HG02571 (cell line): ENCODE data around the gene ERFL.
"Not testable (repeated sequence)": the region's sequence is repeated elsewhere in the genome, so short reads cannot be mapped to it uniquely, and the experiment has no call there.

ENCODE experiments used
- ATAC-seq: cut with Tn5 transposase; IDR thresholded peaks from one replicate; pipeline ENCODE4 v1.9.1; 2021; ENCODE audit warnings: mild to moderate bottlenecking, moderate library complexity; ENCODE audit not compliant: unreplicated experiment

Gene ERFL

GRCh38 chr19:41944336-41944735 lies 16.1 kb upstream of the ERFL start:
- no peak for ATAC-seq

DNA sequence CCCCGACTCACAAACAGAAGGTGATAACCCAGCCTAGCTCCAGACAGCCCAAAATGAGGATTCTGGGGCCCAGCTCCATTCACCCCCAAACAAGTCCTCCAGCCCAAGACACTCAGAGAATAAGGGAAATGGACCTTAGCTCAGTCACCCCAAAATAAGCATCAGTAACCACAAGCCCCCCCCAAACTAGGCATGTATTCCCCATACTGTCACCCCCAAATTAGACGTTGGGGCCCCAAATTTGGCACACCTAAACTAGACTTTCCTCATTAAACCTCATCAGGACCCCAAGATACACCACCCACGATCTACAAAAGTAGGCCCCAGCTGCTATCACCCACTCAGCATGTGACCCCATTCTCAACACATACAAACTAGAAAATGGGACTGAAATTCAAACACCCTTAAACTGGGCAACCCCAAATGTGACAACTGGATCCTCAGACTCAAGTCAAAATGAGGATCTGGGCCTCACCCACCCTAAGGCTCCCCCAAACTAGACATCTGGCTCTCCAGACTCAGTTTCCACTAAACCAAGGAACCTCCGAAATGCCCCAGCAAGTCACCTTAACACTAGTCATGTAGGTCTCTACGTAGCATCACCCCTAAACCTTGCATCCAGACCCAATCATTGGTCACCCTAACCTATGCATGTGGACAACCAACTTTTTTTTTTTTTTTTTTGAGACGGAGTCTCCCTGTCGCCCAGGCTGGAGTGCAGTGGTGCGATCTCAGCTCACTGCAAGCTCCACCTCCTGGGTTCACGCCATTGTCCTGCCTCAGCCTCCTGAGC lies 13.4 kb upstream of the ERFL start:
- no peak for ATAC-seq

DNA sequence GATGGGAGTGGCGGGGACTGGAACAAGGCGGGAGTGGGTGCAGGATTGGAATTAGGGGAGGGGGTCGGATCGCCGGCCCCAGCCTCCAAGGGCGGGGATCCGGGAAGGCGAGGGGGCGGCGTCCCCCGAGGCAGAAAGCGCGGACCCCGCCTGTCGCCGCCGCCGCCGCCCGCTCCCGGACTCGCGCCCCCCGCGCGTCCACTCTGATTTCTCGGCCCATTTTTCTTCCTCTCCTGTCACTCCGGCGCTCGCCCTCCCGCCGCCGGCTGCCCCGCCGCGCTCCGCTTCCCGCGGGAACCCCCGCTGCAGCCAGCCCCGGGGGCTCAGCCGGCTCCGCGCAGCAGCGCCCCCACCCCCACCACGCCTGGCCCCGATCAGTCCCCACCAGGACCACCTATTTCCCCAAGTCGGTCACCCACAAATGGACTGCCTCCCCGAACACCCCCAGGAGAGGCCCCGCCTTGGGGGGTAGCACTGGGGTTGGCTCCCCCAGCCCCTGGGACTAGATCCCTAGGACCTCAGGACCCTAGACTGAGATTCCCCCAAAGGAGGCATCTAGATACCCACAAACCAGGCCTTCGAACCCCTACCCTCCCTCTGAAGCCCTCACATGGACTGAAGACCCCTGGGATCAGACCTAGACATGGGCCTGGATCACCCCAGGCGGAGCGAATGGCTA lies 12.6 kb upstream of the ERFL start:
- ATAC-seq: no peak

GRCh38 chr19:41939861-41940730 lies 11.8 kb upstream of the ERFL start:
- ATAC-seq: no peak

DNA sequence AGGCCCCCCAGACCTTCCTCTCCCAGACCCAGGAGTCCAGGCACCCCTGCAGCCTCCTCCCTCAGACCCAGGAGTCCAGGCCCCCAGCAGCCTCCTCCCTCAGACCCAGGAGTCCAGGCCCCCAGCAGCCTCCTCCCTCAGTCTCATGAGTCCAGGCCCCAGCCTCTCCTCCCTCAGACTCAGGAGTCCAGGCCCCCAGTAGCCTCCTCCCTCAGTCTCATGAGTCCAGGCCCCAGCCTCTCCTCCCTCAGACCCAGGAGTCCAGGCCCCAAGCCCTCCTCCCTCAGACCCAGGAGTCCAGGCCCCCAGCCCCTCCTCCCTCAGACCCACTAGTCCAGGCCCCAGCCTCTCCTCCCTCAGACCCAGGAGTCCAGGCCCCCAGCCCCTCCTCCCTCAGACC lies 11.0 kb upstream of the ERFL start:
- ATAC-seq: not testable (repeated sequence)

DNA sequence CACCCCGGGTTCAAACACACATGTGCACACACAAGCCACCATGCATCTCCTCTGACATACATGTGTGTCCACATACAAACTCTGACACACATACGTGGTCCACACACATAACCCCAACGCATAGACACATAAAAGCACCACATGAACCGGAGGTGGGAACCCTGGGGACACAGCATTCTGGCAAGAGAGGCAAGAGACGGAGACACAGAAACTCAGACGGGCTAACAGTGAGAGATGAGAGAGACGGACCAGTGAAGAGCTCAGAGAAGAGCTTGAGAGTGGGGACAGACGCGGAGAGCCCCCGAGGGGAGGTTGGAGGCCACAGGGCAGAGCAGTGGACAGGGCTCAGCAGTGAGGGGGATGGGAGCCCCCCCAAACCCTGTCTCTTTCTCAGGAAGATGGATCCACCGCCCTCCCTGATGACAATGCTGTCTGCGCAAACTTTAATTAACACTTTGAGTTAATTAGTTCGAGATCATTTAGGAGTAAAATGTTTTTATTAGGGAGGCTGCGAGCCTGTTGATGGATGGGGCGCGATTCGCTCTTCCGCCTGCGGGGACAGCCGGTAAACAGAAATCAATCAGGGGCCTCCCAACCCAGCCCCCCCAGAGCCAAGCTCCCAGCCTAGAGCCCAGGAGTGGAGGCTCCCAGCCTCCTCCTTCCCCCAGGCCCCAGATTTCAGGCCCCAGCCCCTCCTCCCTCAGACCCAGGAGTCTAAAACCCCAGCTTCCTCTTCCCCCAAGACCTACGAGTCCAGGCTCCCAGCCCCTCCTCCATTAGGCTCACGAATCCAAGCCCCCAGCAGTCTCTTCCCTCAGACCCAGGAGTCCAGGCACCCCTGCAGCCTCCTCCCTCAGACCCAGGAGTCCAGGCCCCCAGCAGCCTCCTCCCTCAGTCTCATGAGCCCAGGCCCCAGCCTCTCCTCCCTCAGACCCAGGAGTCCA lies 9.5 kb upstream of the ERFL start:
- ATAC-seq: no peak

GRCh38 chr19:41936961-41937360 lies 8.7 kb upstream of the ERFL start:
- ATAC-seq: no peak

DNA sequence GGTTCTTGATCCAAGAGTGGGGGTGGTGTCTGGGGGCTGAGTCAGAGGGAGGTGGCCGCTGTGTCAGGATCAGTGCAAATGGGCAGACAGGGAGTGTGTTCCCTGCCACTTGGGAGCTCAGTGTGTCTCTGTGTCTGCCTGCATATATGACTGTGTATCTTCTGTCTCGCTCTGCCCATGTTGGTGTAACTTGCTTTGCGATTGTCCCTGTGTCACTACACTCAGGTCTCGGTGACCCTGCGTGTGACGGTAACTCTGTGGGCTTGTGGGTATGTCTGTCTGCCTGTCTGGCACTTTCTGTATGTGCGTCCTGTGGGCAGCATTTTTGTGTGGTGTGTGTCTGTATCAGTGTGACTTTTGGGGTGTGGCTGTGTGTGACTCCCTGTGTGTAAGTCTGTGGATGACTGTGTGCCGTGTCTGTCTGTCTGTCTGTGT lies 8.2 kb upstream of the ERFL start:
- ATAC-seq: no peak

DNA sequence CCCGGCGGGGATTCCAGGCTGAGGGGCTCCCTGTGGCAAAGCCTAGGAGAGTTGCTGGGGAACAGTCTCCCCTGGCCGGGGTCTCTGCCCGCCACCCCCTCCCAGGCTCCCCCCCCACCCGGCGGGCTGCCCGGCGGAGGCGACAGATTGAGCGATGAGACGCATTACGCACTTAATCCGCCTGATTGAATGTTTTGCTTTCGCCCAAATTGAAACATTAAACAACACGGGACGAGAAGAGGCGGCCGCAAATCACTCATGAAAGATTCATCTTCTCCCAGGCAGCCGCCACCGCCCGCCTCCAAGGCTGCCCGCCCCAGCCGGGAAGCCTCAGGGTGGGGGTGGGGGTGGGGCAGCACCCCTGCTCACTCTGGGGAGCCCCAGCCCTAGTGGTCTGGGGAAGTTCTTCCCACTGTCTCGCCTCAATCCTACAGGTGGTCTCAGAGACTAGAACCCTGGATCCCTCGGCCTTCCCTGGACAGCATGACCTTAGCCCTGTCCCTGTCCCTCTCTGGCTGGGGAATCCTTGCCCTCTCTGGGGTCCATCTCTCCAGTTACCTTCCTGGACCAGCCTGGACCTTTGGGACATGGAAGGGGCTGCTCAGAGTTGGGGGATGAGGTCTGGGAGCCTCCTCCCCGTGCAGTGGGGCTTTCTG lies 7.6 kb upstream of the ERFL start:
- no peak for ATAC-seq

GRCh38 chr19:41934849-41935374 lies 6.7 kb upstream of the ERFL start:
- no peak for ATAC-seq

GRCh38 chr19:41933693-41934426 lies 5.6 kb upstream of the ERFL start:
- ATAC-seq: no peak

DNA sequence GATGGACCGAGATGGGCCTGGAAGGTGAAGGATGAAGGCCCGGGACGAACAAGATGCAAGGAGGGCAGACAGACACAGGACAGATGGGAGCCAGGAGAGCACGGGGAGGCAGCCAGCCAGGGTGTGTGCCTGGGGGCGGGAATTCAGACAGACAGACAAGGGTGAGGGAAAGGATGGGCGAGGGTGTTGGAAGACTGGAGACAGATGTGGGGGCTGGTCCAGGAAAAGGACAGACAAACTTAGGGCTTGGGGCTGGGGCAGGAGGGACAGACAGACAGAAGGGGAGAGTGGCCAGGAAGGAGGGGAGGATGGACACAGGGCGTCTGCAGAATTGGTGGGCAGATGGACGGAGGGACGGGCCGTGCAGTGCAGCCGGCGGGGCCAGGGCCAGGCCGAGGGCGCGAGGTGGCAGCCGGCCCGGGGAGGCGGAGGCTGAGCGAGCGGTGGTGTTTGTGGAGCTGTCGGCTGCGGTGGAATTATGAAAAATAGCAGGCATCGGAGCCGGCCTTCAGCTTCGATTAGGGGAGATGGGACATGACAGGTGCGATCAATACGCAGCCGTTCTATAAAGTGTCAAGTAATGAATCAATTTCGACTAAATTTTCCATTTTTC lies 4.6 kb upstream of the ERFL start:
- no peak for ATAC-seq

DNA sequence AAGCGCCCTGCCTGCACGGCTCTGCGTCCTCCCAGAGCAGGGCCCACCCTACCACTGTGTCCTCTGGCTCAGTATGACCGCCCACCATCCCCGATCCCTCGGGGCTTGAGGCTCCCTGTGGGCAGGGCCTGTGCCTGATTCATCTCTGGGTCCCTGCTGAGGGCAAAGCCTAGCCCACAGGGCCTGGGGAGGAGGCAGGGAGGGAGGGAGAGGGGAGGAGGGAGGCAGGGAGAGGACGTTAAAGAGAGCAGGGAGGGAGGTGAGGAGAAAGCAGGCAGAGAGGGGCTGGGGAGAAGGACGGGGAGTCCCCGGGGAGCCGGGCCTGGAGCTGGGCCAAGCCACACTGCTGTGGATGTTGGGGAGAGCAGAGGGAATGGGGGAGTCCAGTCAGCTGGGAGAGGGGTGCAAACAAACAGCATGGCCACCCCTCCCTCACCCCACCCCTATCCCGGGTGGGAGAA lies 4.0 kb upstream of the ERFL start:
- ATAC-seq: no peak

DNA sequence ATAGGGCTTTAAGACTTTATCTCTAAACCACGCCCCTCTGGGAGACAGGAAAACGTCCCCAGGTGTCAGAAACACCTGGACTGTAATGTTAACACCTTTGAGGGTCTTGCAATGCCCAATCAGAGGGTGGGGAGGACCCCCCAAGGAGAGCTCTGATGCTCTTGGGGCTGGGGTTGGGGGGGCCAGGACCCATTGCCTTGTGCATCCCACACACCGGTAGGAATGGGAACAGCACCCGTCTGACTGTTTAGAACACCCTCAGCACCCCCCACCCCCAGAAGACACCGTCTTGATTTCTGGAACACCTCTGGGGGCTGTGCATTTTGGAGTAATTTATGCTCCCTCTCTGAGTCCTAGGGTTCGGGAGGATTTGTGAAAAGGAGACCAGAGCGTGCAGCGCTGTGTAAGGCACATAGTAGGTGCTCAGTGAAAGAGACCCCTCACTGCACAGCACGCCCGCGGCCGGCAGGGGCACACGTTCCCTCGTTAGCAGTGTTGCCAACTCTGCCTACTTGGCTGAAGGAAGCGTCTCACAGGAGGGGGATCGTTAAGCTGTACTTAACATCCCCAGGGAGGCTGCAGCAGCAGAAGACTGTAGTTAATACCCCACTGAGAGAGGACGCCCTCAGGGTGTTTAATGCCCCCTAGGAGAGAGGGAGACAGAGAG lies 2.8 kb upstream of the ERFL start:
- ATAC-seq: no peak

DNA sequence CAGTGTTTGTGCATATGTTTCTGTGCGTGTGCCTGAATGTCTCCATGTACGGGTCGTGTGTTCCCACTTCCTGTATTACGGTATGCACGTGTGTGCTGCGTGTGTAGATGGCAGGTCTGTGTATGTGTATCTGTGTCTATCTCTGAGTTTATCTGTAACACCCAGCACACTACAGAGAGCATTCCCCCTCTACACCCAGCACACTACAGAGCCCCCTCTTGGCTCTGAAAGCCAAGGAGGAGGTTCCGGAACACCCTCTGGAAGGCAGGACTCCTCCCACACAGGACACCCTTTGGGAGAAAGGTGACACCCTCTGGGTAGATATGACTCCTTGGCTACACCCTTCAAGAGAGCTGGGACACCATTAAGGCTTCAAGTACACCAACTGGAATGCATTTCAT lies 2.1 kb upstream of the ERFL start:
- no peak for ATAC-seq

GRCh38 chr19:41929536-41930071 lies 1.4 kb upstream of the ERFL start:
- ATAC-seq: no peak

GRCh38 chr19:41928754-41929535 lies 696 bp upstream of the ERFL start:
- ATAC-seq: no peak
